ENCODE measurements around the gene DCDC2. TPM values are rescaled to one million over a fixed set of nuclear protein-coding genes. Genes with fewer than 3 reads are reported as not detected.

DCDC2 gene
- total and polyA plus RNA-seq, 2 donors (not counting 3 experiments of a cell fraction or from before 2014, with no cell fraction given) = not detected

- Histone ChIP-seq H3K9me3 (replicated peaks; ENCODE audit: control insufficient read depth, insufficient read depth, low read length) (no peaks in the 10 kb centered on the region), H3K79me2 (ENCODE audit: control insufficient read depth, insufficient read depth, low read length) (no peaks in the 10 kb centered on the region), H3K9me1 (replicated peaks; ENCODE audit: control insufficient read depth, extremely low read depth, insufficient read depth, low read length) (no peaks in the 10 kb centered on the region), H3K4me1 (ENCODE audit: control insufficient read depth, extremely low read depth, insufficient read depth, low read length) (no peaks in the 10 kb centered on the region), H3K4me3 (replicated peaks in 1 of 3; ENCODE audit: insufficient read depth in 1 of 3, low read depth in 1 of 3, low read length in 3 of 3) (no peak overlapping the region), H3K27me3 (ENCODE audit: control insufficient read depth in 2 of 2, insufficient read depth in 2 of 2, low read length in 2 of 2) (no peaks in the 10 kb centered on the region), H3K27ac (ENCODE audit: insufficient read depth, low read depth, low read length) (no peak overlapping the region), H3K9ac (replicated peaks; ENCODE audit: extremely low read depth, insufficient read depth, low read length) (no peak overlapping the region), H3K36me3 (ENCODE audit: control insufficient read depth in 2 of 2, extremely low read depth in 1 of 2, insufficient read depth in 2 of 2, low read length in 2 of 2) (no peaks in the 10 kb centered on the region), H2AFZ (ENCODE audit: low read depth, low read length) (no peak overlapping the region), H3K4me2 (ENCODE audit: insufficient read depth, low read length) (no peak overlapping the region), H4K20me1 (replicated peaks; ENCODE audit: control insufficient read depth, extremely low read depth, insufficient read depth, low read length) (no peaks in the 10 kb centered on the region)
- TF ChIP-seq EZH2 (IDR thresholded peaks at IDR 0.05; ENCODE audit: borderline replicate concordance, low read depth, low read length, severe bottlenecking) (no peak), POLR2A (IDR thresholded peaks at IDR 0.05; ENCODE audit: low read depth, low read length) (no peak), GATA2 (IDR thresholded peaks at IDR 0.05; ENCODE audit: insufficient read depth, insufficient read length, low read depth, low read length) (no peak), JUN (IDR thresholded peaks at IDR 0.05; ENCODE audit: borderline replicate concordance, insufficient read depth, insufficient read length, low read depth) (no peak)
- DNase-seq (ENCODE audit: low read depth, low spot score) = no peak
- POLR2A ChIA-PET = no interaction called here
- CTCF ChIA-PET = interaction anchor here (2.3 kb wide), 1 partner anchor 108 kb away, joined by 7 read pairs; no protein-coding TSS in a partner anchor
- dilution Hi-C loops (cut with MboI; ENCODE audit: extremely low pct_ligation_motif_present, low sequenced_read_pairs) = no loop called here
- FAIRE-seq = no peak
- no TSS peak for BruUV-seq (replicated peaks)
- intact Hi-C loops (cut with micrococcal nuclease) = no loop called here
Observed at GRCh38 chr6:24391208-24391607, 33.3 kb upstream of the DCDC2 start.

- Histone ChIP-seq H3K36me3 (ENCODE audit: control insufficient read depth in 2 of 2, extremely low read depth in 1 of 2, insufficient read depth in 2 of 2, low read length in 2 of 2) (no peaks in the 10 kb centered on the region), H3K4me3 (replicated peaks in 1 of 3; ENCODE audit: insufficient read depth in 1 of 3, low read depth in 1 of 3, low read length in 3 of 3) (no peak overlapping the region), H3K4me1 (ENCODE audit: control insufficient read depth, extremely low read depth, insufficient read depth, low read length) (no peaks in the 10 kb centered on the region), H3K9ac (replicated peaks; ENCODE audit: extremely low read depth, insufficient read depth, low read length) (no peak overlapping the region), H4K20me1 (replicated peaks; ENCODE audit: control insufficient read depth, extremely low read depth, insufficient read depth, low read length) (no peaks in the 10 kb centered on the region), H3K27ac (ENCODE audit: insufficient read depth, low read depth, low read length) (no peak overlapping the region), H3K4me2 (ENCODE audit: insufficient read depth, low read length) (no peak overlapping the region), H3K9me3 (replicated peaks; ENCODE audit: control insufficient read depth, insufficient read depth, low read length) (no peaks in the 10 kb centered on the region), H3K27me3 (ENCODE audit: control insufficient read depth in 2 of 2, insufficient read depth in 2 of 2, low read length in 2 of 2) (no peaks in the 10 kb centered on the region), H3K9me1 (replicated peaks; ENCODE audit: control insufficient read depth, extremely low read depth, insufficient read depth, low read length) (no peaks in the 10 kb centered on the region), H2AFZ (ENCODE audit: low read depth, low read length) (no peak overlapping the region), H3K79me2 (ENCODE audit: control insufficient read depth, insufficient read depth, low read length) (no peaks in the 10 kb centered on the region)
- dilution Hi-C loops (cut with MboI; ENCODE audit: extremely low pct_ligation_motif_present, low sequenced_read_pairs) (no loop called here), intact Hi-C loops (cut with micrococcal nuclease) (no loop called here)
- no peak for FAIRE-seq
- ChIA-PET POLR2A (no interaction called here), CTCF (interaction anchor here (2.8 to 2.9 kb wide), 2 partner anchors 105 kb away, joined by 11 to 68 read pairs; no protein-coding TSS in a partner anchor)
- TF ChIP-seq MAX (IDR thresholded peaks at IDR 0.05; ENCODE audit: insufficient read depth, insufficient read length) (no peak), MYC (IDR thresholded peaks at IDR 0.05; ENCODE audit: low read depth, low read length) (no peak), JUN (IDR thresholded peaks at IDR 0.05; ENCODE audit: borderline replicate concordance, insufficient read depth, insufficient read length, low read depth) (no peak), CTCF (IDR thresholded peaks at IDR 0.05; ENCODE audit: extremely low read depth in 1 of 2, insufficient read depth in 1 of 2, low read depth in 1 of 2, low read length in 2 of 2) (no peak), GATA2 (IDR thresholded peaks at IDR 0.05; ENCODE audit: insufficient read depth, insufficient read length, low read depth, low read length) (no peak), POLR2A (IDR thresholded peaks at IDR 0.05; ENCODE audit: low read depth, low read length) (no peak), EZH2 (IDR thresholded peaks at IDR 0.05; ENCODE audit: borderline replicate concordance, low read depth, low read length, severe bottlenecking) (no peak), FOS (IDR thresholded peaks at IDR 0.05; ENCODE audit: borderline replicate concordance, insufficient read depth, low read length) (no peak), POLR2AphosphoS5 (IDR thresholded peaks at IDR 0.05; ENCODE audit: insufficient read depth, low read depth, low read length) (no peak)
- no peak for DNase-seq (ENCODE audit: low read depth, low spot score)
- no TSS peak for BruUV-seq (replicated peaks)
Observed at GRCh38 chr6:24387818-24388217, 30.0 kb upstream of the DCDC2 start.
